ENCODE results near the gene PIK3R5. TPM values are rescaled to one million over a fixed set of nuclear protein-coding genes. Genes with fewer than 3 reads are reported as not detected.

The PIK3R5 gene
- total and polyA plus RNA-seq, 7 donors = 0.20 to 2.9 (median 1.1) TPM

DNA sequence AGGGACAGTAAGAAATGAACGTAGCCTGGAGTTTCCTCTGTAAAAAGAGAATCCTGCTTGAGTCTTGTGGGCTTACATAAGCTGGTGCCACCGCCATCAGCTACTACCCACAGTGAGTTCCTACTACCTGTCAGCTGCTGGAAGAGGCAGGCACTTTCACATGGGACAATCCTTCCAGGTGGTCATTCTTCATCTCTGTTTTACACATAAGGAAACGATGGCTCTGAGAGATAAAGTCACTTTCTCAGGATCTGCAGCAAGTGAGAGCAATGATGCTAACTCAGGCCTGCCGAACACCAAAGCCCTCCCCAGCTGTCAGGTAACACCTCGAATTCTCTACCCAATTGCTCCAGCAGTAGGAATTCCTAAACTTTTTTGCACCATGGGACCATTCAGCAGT lies 26.6 kb downstream of the PIK3R5 start:
- H3K4me3 ChIP-seq = no peak overlapping the region
- H3K27me3 ChIP-seq (ENCODE audit: insufficient read depth in 3 of 3, low read length in 2 of 3) = peaks cover 0 to 4% (median 0%) of the 10 kb centered on the region in 3 donors
- no peak for TF ChIP-seq CTCF (IDR thresholded peaks at IDR 0.05)
- H3K27ac ChIP-seq = no peak overlapping the region
- WGBS, 3 donors = 76 to 84% (median 78%) methylated on average over 5 of the region's 5 CpGs
- H3K4me1 ChIP-seq = no peaks in the 10 kb centered on the region
- ATAC-seq (no peak), DNase-seq (no peak)
- H3K36me3 ChIP-seq (ENCODE audit: insufficient read depth in 1 of 2, low read depth in 1 of 2) = no peaks in the 10 kb centered on the region
- H3K9me3 ChIP-seq = no peaks in the 10 kb centered on the region
- intact Hi-C loops (cut with DNase I) = no loop called here

- Histone ChIP-seq H3K9me3 (no peaks in the 10 kb centered on the region), H3K4me1 (no peaks in the 10 kb centered on the region), H3K4me3 (no peak overlapping the region), H3K27ac (no peak overlapping the region), H3K27me3 (ENCODE audit: insufficient read depth in 3 of 3, low read length in 2 of 3) (peaks cover 0 to 3% (median 2%) of the 10 kb centered on the region in 3 donors), H3K36me3 (ENCODE audit: insufficient read depth in 1 of 2, low read depth in 1 of 2) (no peaks in the 10 kb centered on the region)
- 51 to 56% (median 55%) methylated on average over 9 of the region's 9 CpGs for WGBS, 3 donors
- DNase-seq (no peak), ATAC-seq (no peak)
- intact Hi-C loops (cut with DNase I) = no loop called here
- no peak for TF ChIP-seq CTCF (IDR thresholded peaks at IDR 0.05)
Measured at GRCh38 chr17:8935191-8935590, 30.3 kb downstream of the PIK3R5 start.

DNA sequence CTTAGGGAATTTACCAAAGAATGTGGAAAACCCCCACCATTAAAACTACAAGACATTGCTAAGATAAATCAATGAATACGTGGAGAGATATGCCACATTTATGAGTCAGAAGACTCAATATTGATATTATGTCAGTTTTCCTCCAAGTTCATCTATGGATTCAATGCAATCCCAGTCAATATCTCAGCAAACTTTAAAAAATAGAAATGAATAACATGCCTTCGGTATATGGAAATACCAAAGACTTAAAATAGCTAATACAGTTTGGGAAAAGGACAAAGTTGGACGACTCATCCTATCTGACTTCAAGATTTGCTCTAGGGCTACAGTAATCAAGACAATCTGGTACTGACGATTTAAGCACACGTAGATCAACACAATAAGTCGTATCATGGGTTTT lies 31.2 kb downstream of the PIK3R5 start:
- no peak for DNase-seq
- peaks cover 2% of the 10 kb centered on the region for H3K9me3 ChIP-seq
- intact Hi-C loops (cut with DNase I) = no loop called here

DNA sequence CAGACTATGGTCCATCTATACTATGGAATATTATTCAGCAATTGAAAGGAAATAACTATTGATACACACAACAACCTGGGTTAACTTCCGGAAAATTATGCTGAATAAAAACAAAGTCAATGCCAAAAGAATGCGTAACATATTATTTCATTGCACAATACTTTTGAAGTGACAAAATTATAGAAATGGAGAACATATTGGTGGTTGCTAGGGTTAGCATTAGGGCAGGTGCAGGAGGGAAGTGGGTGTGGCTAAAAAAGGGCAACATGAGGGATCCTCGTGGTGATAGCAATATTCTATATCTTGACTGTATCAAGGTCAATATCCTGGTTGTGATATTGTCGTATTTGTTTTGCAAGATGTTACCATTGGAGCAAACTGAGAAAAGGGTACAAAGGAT lies 34.9 kb downstream of the PIK3R5 start:
- peaks cover 18% of the 10 kb centered on the region for H3K9me3 ChIP-seq
- no peak for ATAC-seq
- TF ChIP-seq CTCF (IDR thresholded peaks at IDR 0.05) = no peak
- no peak for DNase-seq
- WGBS, 3 donors = 76 to 80% (median 80%) methylated on average over 4 of the region's 4 CpGs
- H3K27me3 ChIP-seq (ENCODE audit: insufficient read depth in 3 of 3, low read length in 2 of 3) = peaks cover 0 to 3% (median 2%) of the 10 kb centered on the region in 3 donors
- H3K27ac ChIP-seq = no peak overlapping the region
- H3K4me1 ChIP-seq = no peaks in the 10 kb centered on the region
- H3K4me3 ChIP-seq = no peak overlapping the region
- intact Hi-C loops (cut with DNase I) = no loop called here
- no peaks in the 10 kb centered on the region for H3K36me3 ChIP-seq (ENCODE audit: insufficient read depth in 1 of 2, low read depth in 1 of 2)

More for the DNA sequence above, 31.2 kb downstream of the PIK3R5 start:
- no peak overlapping the region for H3K27ac ChIP-seq
- no peak for TF ChIP-seq CTCF (IDR thresholded peaks at IDR 0.05)
- H3K36me3 ChIP-seq (ENCODE audit: insufficient read depth in 1 of 2, low read depth in 1 of 2) = no peaks in the 10 kb centered on the region
- H3K4me3 ChIP-seq = no peak overlapping the region
- no peak for ATAC-seq
- peaks cover 0 to 3% (median 2%) of the 10 kb centered on the region in 3 donors for H3K27me3 ChIP-seq (ENCODE audit: insufficient read depth in 3 of 3, low read length in 2 of 3)
- no peaks in the 10 kb centered on the region for H3K4me1 ChIP-seq
- 74 to 76% (median 74%) methylated on average over 6 of the region's 6 CpGs for WGBS, 3 donors

GRCh38 chr17:8928347-8928746 lies 37.2 kb downstream of the PIK3R5 start:
- H3K9me3 ChIP-seq = peaks cover 18% of the 10 kb centered on the region
- intact Hi-C loops (cut with DNase I) = no loop called here
- TF ChIP-seq CTCF (IDR thresholded peaks at IDR 0.05) = no peak
- H3K4me3 ChIP-seq = no peak overlapping the region
- H3K36me3 ChIP-seq (ENCODE audit: insufficient read depth in 1 of 2, low read depth in 1 of 2) = no peaks in the 10 kb centered on the region
- H3K27me3 ChIP-seq (ENCODE audit: insufficient read depth in 3 of 3, low read length in 2 of 3) = peaks cover 0 to 3% (median 0%) of the 10 kb centered on the region in 3 donors
- H3K4me1 ChIP-seq = no peaks in the 10 kb centered on the region
- H3K27ac ChIP-seq = no peak overlapping the region
- DNase-seq (no peak), ATAC-seq (no peak)

Data from psoas muscle (tissue), 8 donors.